Left lung (tissue), 10 donors: Measurements from ENCODE around the gene GABRG3. TPM values are rescaled to one million over a fixed set of nuclear protein-coding genes. Genes with fewer than 3 reads are reported as not detected.

Source experiments
- ATAC-seq: fragments of 200-7000 bp; cut with Tn5 transposase; one replicate; pipeline ENCODE4 v1.9.1; 2020; ENCODE audit warnings: moderate library complexity
- DNase-seq, 4 donors: peaks; one replicate each; pipeline ENCODE4 v3.0.0-alpha.2; 2013 to 2020
- H3K27ac ChIP-seq, 2 donors: fragments of 200-600 bp; sonication (generic) in 1 of 2; one replicate each; pipeline versions ENCODE4 v1.5.0 to v1.8.0; 2020 to 2021
- H3K27me3 ChIP-seq, 2 donors: fragments of 200-600 bp; sonication (generic) in 1 of 2; one replicate each; pipeline versions ENCODE4 v1.5.0 to v1.8.0; 2020 to 2021
- H3K36me3 ChIP-seq, 2 donors: fragments of 200-600 bp; sonication (generic) in 1 of 2; one replicate each; pipeline versions ENCODE4 v1.5.0 to v1.8.0; 2020 to 2021
- H3K4me1 ChIP-seq, 2 donors: fragments of 200-600 bp; one replicate each; pipeline ENCODE4 v1.8.0; 2021
- H3K4me3 ChIP-seq, 2 donors: fragments of 200-600 bp; sonication (generic) in 1 of 2; one replicate each; pipeline versions ENCODE4 v1.5.0 to v1.8.0; 2020 to 2021; ENCODE audit warnings: mild to moderate bottlenecking in 1 of 2
- H3K9me3 ChIP-seq, 2 donors: fragments of 200-600 bp; sonication (generic) in 1 of 2; one replicate each; pipeline versions ENCODE4 v1.5.0 to v1.8.0; 2020 to 2021
- CTCF ChIP-seq, 2 donors: fragments of 200-600 bp; sonication (generic) in 1 of 2; IDR thresholded peaks; one replicate each; pipeline versions ENCODE4 v1.5.0 to v1.8.0; 2021; ENCODE audit warnings: antibody characterized with exemption in 2 of 2
- intact Hi-C, 2 donors: fragments of 100-400 bp; cut with DNase I; formaldehyde crosslinking; loops; one replicate each; pipeline versions ENCODE4 v1.11.2 to v1.14.2; 2022
- polyA plus RNA-seq, 6 donors: library from polyadenylated mRNA; unstranded; fragments of 120-200 nt; gene quantifications; one replicate each; pipeline ENCODE4 v1.2.1, GENCODE V29; 2013; ENCODE audit not compliant: insufficient read length in 6 of 6
- total RNA-seq, 2 donors: library from RNA; stranded (reverse); fragmentation: NEBNext Ultra II Directional; extraction: Animal tissue kit (Norgen Biotek cat#: 25700); gene quantifications; one replicate each; pipeline ENCODE4 v1.2.1, GENCODE V29; 2021
- donor health status: DM: no; HTN: yes; CAD: no.
- donor health status: DM: no; HTN: no; CAD: no.

The GABRG3 gene
- total and polyA plus RNA-seq, 8 donors, result 0.23 to 13.8 (median 10.3) TPM; not detected in 1

GRCh38 chr15:27473845-27474244 lies 502.9 kb downstream of the GABRG3 start:
- Histone ChIP-seq H3K4me3 (no peak overlapping the region), H3K27me3 (no peaks in the 10 kb centered on the region), H3K9me3 (peaks cover 0 to 2% of the 10 kb centered on the region in 2 donors), H3K4me1 (no peaks in the 10 kb centered on the region), H3K27ac (no peak overlapping the region), H3K36me3 (no peaks in the 10 kb centered on the region)
- DNase-seq (no peak), ATAC-seq (no peak)
- intact Hi-C loops, result no loop called here
- TF ChIP-seq CTCF (IDR thresholded peaks at IDR 0.05), result no peak

- H3K27ac ChIP-seq, result no peak overlapping the region
- TF ChIP-seq CTCF (IDR thresholded peaks at IDR 0.05), result no peak
- DNase-seq (no peak), ATAC-seq (no peak)
- no peak overlapping the region for H3K4me3 ChIP-seq
- peaks cover 0 to 2% of the 10 kb centered on the region in 2 donors for H3K9me3 ChIP-seq
- no peaks in the 10 kb centered on the region for H3K36me3 ChIP-seq
- H3K27me3 ChIP-seq, result no peaks in the 10 kb centered on the region
- intact Hi-C loops, result no loop called here
- no peaks in the 10 kb centered on the region for H3K4me1 ChIP-seq
Observed at GRCh38 chr15:27475395-27475794, 504.4 kb downstream of the GABRG3 start.

GRCh38 chr15:27479296-27480140 lies 508.5 kb downstream of the GABRG3 start:
- DNase-seq (peak in 1 of 4 donors; percentile 43), ATAC-seq (no peak)
- no peak overlapping the region for H3K27ac ChIP-seq
- no peaks in the 10 kb centered on the region for H3K4me1 ChIP-seq
- no peaks in the 10 kb centered on the region for H3K27me3 ChIP-seq
- TF ChIP-seq CTCF (IDR thresholded peaks at IDR 0.05), result no peak
- intact Hi-C loops, result no loop called here
- H3K9me3 ChIP-seq, result no peaks in the 10 kb centered on the region
- H3K4me3 ChIP-seq, result no peak overlapping the region
- H3K36me3 ChIP-seq, result no peaks in the 10 kb centered on the region

- Histone ChIP-seq H3K36me3 (no peaks in the 10 kb centered on the region), H3K4me3 (no peak overlapping the region), H3K27me3 (no peaks in the 10 kb centered on the region), H3K4me1 (no peaks in the 10 kb centered on the region), H3K9me3 (no peaks in the 10 kb centered on the region), H3K27ac (no peak overlapping the region)
- TF ChIP-seq CTCF (IDR thresholded peaks at IDR 0.05), result no peak
- intact Hi-C loops, result no loop called here
- ATAC-seq (no peak), DNase-seq (no peak)
Observed at GRCh38 chr15:27480141-27480530, 509.2 kb downstream of the GABRG3 start.

- ATAC-seq (no peak), DNase-seq (no peak)
- Histone ChIP-seq H3K9me3 (no peaks in the 10 kb centered on the region), H3K27me3 (no peaks in the 10 kb centered on the region), H3K36me3 (no peaks in the 10 kb centered on the region), H3K4me1 (no peaks in the 10 kb centered on the region), H3K4me3 (no peak overlapping the region), H3K27ac (no peak overlapping the region)
- intact Hi-C loops, result no loop called here
- TF ChIP-seq CTCF (IDR thresholded peaks at IDR 0.05), result no peak
Observed at GRCh38 chr15:27480642-27481041, 509.7 kb downstream of the GABRG3 start.
